ENCODE measurements around the gene MPRIP. TPM values are rescaled to one million over a fixed set of nuclear protein-coding genes. Genes with fewer than 3 reads are reported as not detected.

MPRIP gene
- polyA plus RNA-seq, 1 donor (not counting 4 experiments of a cell fraction or from before 2014, with no cell fraction given) = 113 TPM

DNA sequence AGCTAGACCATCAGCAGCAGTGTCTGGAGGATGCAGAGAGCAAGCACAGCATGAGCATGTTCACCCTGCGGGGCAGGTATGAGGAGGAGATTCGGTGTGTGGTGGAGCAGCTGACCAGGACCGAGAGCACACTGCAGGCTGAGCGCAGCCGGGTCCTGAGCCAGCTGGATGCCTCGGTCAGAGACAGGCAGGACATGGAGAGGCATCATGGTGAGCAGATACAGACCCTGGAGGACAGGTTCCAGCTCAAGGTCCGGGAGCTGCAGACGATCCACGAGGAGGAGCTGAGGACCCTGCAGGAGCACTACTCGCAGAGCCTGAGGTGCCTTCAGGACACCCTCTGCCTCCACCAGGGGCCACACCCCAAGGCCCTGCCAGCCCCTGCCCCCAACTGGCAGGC, 125.1 kb downstream of the MPRIP start:
- Histone ChIP-seq H3K9me3 (ENCODE audit: control insufficient read depth, low read depth, low read length) (no peaks in the 10 kb centered on the region), H4K20me1 (ENCODE audit: control insufficient read depth, extremely low read depth, insufficient read depth, low read length) (no peaks in the 10 kb centered on the region), H3K9me1 (ENCODE audit: control insufficient read depth, extremely low read depth, insufficient read depth, low read length) (no peaks in the 10 kb centered on the region), H3K4me3 (ENCODE audit: control insufficient read depth in 2 of 3, extremely low read depth in 1 of 3, insufficient read depth in 2 of 3, low read depth in 1 of 3, low read length in 3 of 3) (no peak overlapping the region), H3K36me3 (ENCODE audit: control insufficient read depth in 2 of 2, extremely low read depth in 1 of 2, insufficient read depth in 2 of 2, low read length in 2 of 2) (peaks cover 44 to 53% of the 10 kb centered on the region in 2 experiments), H3K27ac (ENCODE audit: control insufficient read depth, insufficient read depth, low read length) (no peak overlapping the region), H3K27me3 (ENCODE audit: control insufficient read depth, extremely low read depth, insufficient read depth, low read length) (no peaks in the 10 kb centered on the region), H3K79me2 (ENCODE audit: control insufficient read depth, insufficient read depth, low read length) (no peaks in the 10 kb centered on the region), H2AFZ (ENCODE audit: control insufficient read depth, low read length) (no peak overlapping the region), H3K4me1 (ENCODE audit: control insufficient read depth, extremely low read depth, insufficient read depth, low read length) (peaks cover 6% of the 10 kb centered on the region), H3K9ac (ENCODE audit: control insufficient read depth, extremely low read depth, insufficient read depth, low read length) (no peak overlapping the region), H3K4me2 (ENCODE audit: control insufficient read depth, extremely low read depth, insufficient read depth, low read depth, low read length) (no peak overlapping the region)
- dilution Hi-C loops (cut with MboI; ENCODE audit: extremely low pct_ligation_motif_present, low sequenced_read_pairs) = no loop called here
- FAIRE-seq (no peak), DNase-seq (ENCODE audit: low read depth, low spot score) (no peak)
- no peak for TF ChIP-seq EZH2 (IDR thresholded peaks at IDR 0.05; ENCODE audit: low read length)
- TF ChIP-seq, protein P1, sequence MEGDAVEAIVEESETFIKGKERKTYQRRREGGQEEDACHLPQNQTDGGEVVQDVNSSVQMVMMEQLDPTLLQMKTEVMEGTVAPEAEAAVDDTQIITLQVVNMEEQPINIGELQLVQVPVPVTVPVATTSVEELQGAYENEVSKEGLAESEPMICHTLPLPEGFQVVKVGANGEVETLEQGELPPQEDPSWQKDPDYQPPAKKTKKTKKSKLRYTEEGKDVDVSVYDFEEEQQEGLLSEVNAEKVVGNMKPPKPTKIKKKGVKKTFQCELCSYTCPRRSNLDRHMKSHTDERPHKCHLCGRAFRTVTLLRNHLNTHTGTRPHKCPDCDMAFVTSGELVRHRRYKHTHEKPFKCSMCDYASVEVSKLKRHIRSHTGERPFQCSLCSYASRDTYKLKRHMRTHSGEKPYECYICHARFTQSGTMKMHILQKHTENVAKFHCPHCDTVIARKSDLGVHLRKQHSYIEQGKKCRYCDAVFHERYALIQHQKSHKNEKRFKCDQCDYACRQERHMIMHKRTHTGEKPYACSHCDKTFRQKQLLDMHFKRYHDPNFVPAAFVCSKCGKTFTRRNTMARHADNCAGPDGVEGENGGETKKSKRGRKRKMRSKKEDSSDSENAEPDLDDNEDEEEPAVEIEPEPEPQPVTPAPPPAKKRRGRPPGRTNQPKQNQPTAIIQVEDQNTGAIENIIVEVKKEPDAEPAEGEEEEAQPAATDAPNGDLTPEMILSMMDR (optimal IDR thresholded peaks at IDR 0.05 in 1 of 3, IDR thresholded peaks at IDR 0.05 in 1 of 3, conservative IDR thresholded peaks at IDR 0.05 in 1 of 3; ENCODE audit: extremely low read depth in 1 of 3, insufficient read depth in 2 of 3, low read length in 3 of 3) = no peak

GRCh38 chr17:17167986-17168385, 125.7 kb downstream of the MPRIP start:
- no peak for FAIRE-seq
- TF ChIP-seq, protein P1 (optimal IDR thresholded peaks at IDR 0.05 in 1 of 3, IDR thresholded peaks at IDR 0.05 in 1 of 3, conservative IDR thresholded peaks at IDR 0.05 in 1 of 3; ENCODE audit: extremely low read depth in 1 of 3, insufficient read depth in 2 of 3, low read length in 3 of 3) = no peak
- TF ChIP-seq EZH2 (IDR thresholded peaks at IDR 0.05; ENCODE audit: low read length) = no peak

More at GRCh38 chr17:17167986-17168385, 125.7 kb downstream of the MPRIP start:
- dilution Hi-C loops (cut with MboI; ENCODE audit: extremely low pct_ligation_motif_present, low sequenced_read_pairs) = no loop called here
- peaks cover 44 to 54% of the 10 kb centered on the region in 2 experiments for H3K36me3 ChIP-seq (ENCODE audit: control insufficient read depth in 2 of 2, extremely low read depth in 1 of 2, insufficient read depth in 2 of 2, low read length in 2 of 2)
- no peaks in the 10 kb centered on the region for H4K20me1 ChIP-seq (ENCODE audit: control insufficient read depth, extremely low read depth, insufficient read depth, low read length)
- H3K9me3 ChIP-seq (ENCODE audit: control insufficient read depth, low read depth, low read length) = no peaks in the 10 kb centered on the region
- H3K27ac ChIP-seq (ENCODE audit: control insufficient read depth, insufficient read depth, low read length) = no peak overlapping the region
- H3K4me1 ChIP-seq (ENCODE audit: control insufficient read depth, extremely low read depth, insufficient read depth, low read length) = peaks cover 6% of the 10 kb centered on the region
- H3K4me3 ChIP-seq (ENCODE audit: control insufficient read depth in 2 of 3, extremely low read depth in 1 of 3, insufficient read depth in 2 of 3, low read depth in 1 of 3, low read length in 3 of 3) = no peak overlapping the region
- no peak overlapping the region for H2AFZ ChIP-seq (ENCODE audit: control insufficient read depth, low read length)
- H3K4me2 ChIP-seq (ENCODE audit: control insufficient read depth, extremely low read depth, insufficient read depth, low read depth, low read length) = no peak overlapping the region
- no peak overlapping the region for H3K9ac ChIP-seq (ENCODE audit: control insufficient read depth, extremely low read depth, insufficient read depth, low read length)
- no peaks in the 10 kb centered on the region for H3K9me1 ChIP-seq (ENCODE audit: control insufficient read depth, extremely low read depth, insufficient read depth, low read length)
- DNase-seq (ENCODE audit: low read depth, low spot score) = no peak
- H3K79me2 ChIP-seq (ENCODE audit: control insufficient read depth, insufficient read depth, low read length) = no peaks in the 10 kb centered on the region
- no peaks in the 10 kb centered on the region for H3K27me3 ChIP-seq (ENCODE audit: control insufficient read depth, extremely low read depth, insufficient read depth, low read length)
